HepG2 (cell line): ENCODE measurements around the gene MRPS17. TPM values are rescaled to one million over a fixed set of nuclear protein-coding genes. Genes with fewer than 3 reads are reported as not detected.

Source experiments
- ATAC-seq: fragments of 200-7000 bp; cut with Tn5 transposase; 3 replicates; pipeline ENCODE4 v1.9.1; 2020; ENCODE audit warnings: mild to moderate bottlenecking, moderate library complexity
- BruUV-seq: library from RNA; stranded (reverse); fragments of 400-500 nt; replicated peaks from 2 replicates; lab custom pipeline; 2021; lab: Mats Ljungman, UMichigan
- CTCF ChIA-PET: fragments of 300-600 bp; formaldehyde crosslinking; extraction: SDS; loops from one replicate; lab custom pipeline; 2021; ENCODE audit warnings: low total read pairs, inconsistent platforms, low intra/inter-chr PET ratio; lab: Yijun Ruan, JAX
- POLR2A ChIA-PET: fragments of 350-600 bp; sonication (Branson Sonifier 250); formaldehyde crosslinking; loops from one replicate; lab custom pipeline; 2020; ENCODE audit warnings: antibody characterized with exemption, inconsistent platforms; lab: Yijun Ruan, JAX
- DNase-seq: peaks from one replicate; pipeline ENCODE4 v3.0.0-alpha.2; 2015; ENCODE audit warnings: low spot score
- FAIRE-seq: peaks from 3 replicates; lab custom pipeline; 2011; peaks lifted over from hg19 to GRCh38; lab: Jason Lieb, UNC
- H2AFZ ChIP-seq: one replicate; pipeline ENCODE4 v1.6.1; 2011; ENCODE audit warnings: low read length, inconsistent platforms
- H3K27ac ChIP-seq: fragments of 300-600 bp; 3 replicates; pipeline ENCODE4 v1.8.0; 2011; ENCODE audit warnings: mixed run types, mild to moderate bottlenecking, mixed read lengths, low read length, inconsistent platforms; ENCODE audit not compliant: insufficient read depth; ENCODE audit errors: extremely low read length
- H3K27me3 ChIP-seq, 2 experiments: fragments of 200-600 bp in 1 of 2; 2 replicates in 1 of 2; 3 replicates in 1 of 2; pipeline versions ENCODE4 v1.6.0 to v1.8.0; 2011; ENCODE audit warnings: low read length in 2 of 2, mild to moderate bottlenecking in 2 of 2, moderate library complexity in 2 of 2, inconsistent platforms in 1 of 2; ENCODE audit not compliant: insufficient read depth in 2 of 2, control insufficient read depth in 1 of 2
- H3K36me3 ChIP-seq, 2 experiments: fragments of 200-600 bp in 1 of 2; replicated peaks in 1 of 2; 2 replicates in 1 of 2; 3 replicates in 1 of 2; pipeline versions ENCODE4 v1.5.1 to v1.8.0; 2011; ENCODE audit warnings: low read length in 2 of 2, inconsistent platforms in 1 of 2; ENCODE audit not compliant: insufficient read depth in 2 of 2, control insufficient read depth in 1 of 2
- H3K4me1 ChIP-seq: 2 replicates; pipeline ENCODE4 v1.5.1; 2012; ENCODE audit warnings: low read length, inconsistent platforms; ENCODE audit not compliant: insufficient read depth
- H3K4me2 ChIP-seq: 2 replicates; pipeline ENCODE4 v1.6.0; 2011; ENCODE audit warnings: low read depth, low read length, inconsistent platforms
- H3K4me3 ChIP-seq, 3 experiments: fragments of 200-600 bp in 1 of 3; sonication (generic), shearing (Covaris generic) in 1 of 3; replicated peaks in 1 of 3; 2 replicates each; pipeline ENCODE4 v1.5.1; 2011 to 2016; ENCODE audit warnings: low read length in 3 of 3, inconsistent platforms in 2 of 3, low read depth in 2 of 3, mild to moderate bottlenecking in 2 of 3, control low read depth in 1 of 3, mixed read lengths in 1 of 3; ENCODE audit not compliant: insufficient read depth in 1 of 3
- H3K79me2 ChIP-seq: one replicate; pipeline ENCODE4 v1.6.1; 2011; ENCODE audit warnings: low read length, inconsistent platforms; ENCODE audit not compliant: insufficient read depth
- H3K9ac ChIP-seq: 2 replicates; pipeline ENCODE4 v1.6.0; 2011; ENCODE audit warnings: mild to moderate bottlenecking, low read depth, low read length, inconsistent platforms; ENCODE audit not compliant: insufficient read depth
- H3K9me3 ChIP-seq: 2 replicates; pipeline ENCODE4 v1.5.1; 2012; ENCODE audit warnings: mild to moderate bottlenecking, low read length
- H4K20me1 ChIP-seq: 2 replicates; pipeline ENCODE4 v1.6.0; 2011; ENCODE audit warnings: inconsistent platforms, mild to moderate bottlenecking, low read length, moderate library complexity; ENCODE audit not compliant: insufficient read depth
- CSRNP1 ChIP-seq: sonication (generic); formaldehyde crosslinking; IDR thresholded peaks from 2 replicates; pipeline ENCODE4 v1.8.1; 2023; ENCODE audit warnings: mild to moderate bottlenecking, missing genetic modification reagents
- ZFX ChIP-seq: sonication (generic); formaldehyde crosslinking; IDR thresholded peaks from 2 replicates; pipeline ENCODE4 v1.4.0; 2020; ENCODE audit warnings: mild to moderate bottlenecking, low read depth, missing genetic modification reagents, moderate library complexity
- ZGPAT ChIP-seq: IDR thresholded peaks from 2 replicates; pipeline ENCODE4 v1.6.1; 2016; ENCODE audit warnings: mild to moderate bottlenecking
- ZNF280D ChIP-seq: sonication (generic); formaldehyde crosslinking; IDR thresholded peaks from 2 replicates; pipeline ENCODE4 v1.5.1; 2020; ENCODE audit warnings: mild to moderate bottlenecking, missing genetic modification reagents
- ZNF563 ChIP-seq: sonication (generic); formaldehyde crosslinking; IDR thresholded peaks from 2 replicates; pipeline ENCODE4 v1.8.0; 2022; ENCODE audit warnings: mild to moderate bottlenecking, moderate library complexity, missing genetic modification reagents
- ZNF567 ChIP-seq: sonication (generic); formaldehyde crosslinking; IDR thresholded peaks from 2 replicates; pipeline ENCODE4 v1.8.1; 2023; ENCODE audit warnings: mild to moderate bottlenecking, missing genetic modification reagents, borderline replicate concordance
- ZNF850 ChIP-seq: sonication (generic); formaldehyde crosslinking; conservative IDR thresholded peaks from 2 replicates; pipeline ENCODE4 v1.9.0; 2021; ENCODE audit warnings: mild to moderate bottlenecking, missing genetic modification reagents
- WGBS: methylation state at CpG from one replicate; pipeline ENCODE4 v1.1.6; 2017; ENCODE audit warnings: low lambda C conversion rate; 5-methylcytosine and 5-hydroxymethylcytosine counted together
- in situ Hi-C: cut with HindIII; loops from 2 replicates; pipeline ENCODE4 v1.10.0; 2017; ENCODE audit warnings: low pct_unique_long_range_greater_than_20kb; ENCODE audit not compliant: extremely low pct_ligation_motif_present
- intact Hi-C: fragments of 100-400 bp; cut with micrococcal nuclease; formaldehyde crosslinking; loops from one replicate; pipeline ENCODE4 v1.10.0; 2022; ENCODE audit not compliant: unreplicated experiment
- polyA plus RNA-seq, 8 experiments: library from polyadenylated mRNA; depleted of rRNA in 3 of 8; stranded (reverse) in 7 of 8; unstranded in 1 of 8; fragments of >200 nt; fragmentation: Illumina TruSeq in 4 of 8; extraction: Trizol in 4 of 8; gene quantifications; 2 replicates each; pipeline versions ENCODE4 v1.2.1 to v1.2.3, GENCODE V29; 2011 to 2016; ENCODE audit warnings: low read depth in 4 of 8, missing spikeins in 1 of 8, mixed read lengths in 1 of 8; ENCODE audit not compliant: insufficient read depth in 1 of 8
- total RNA-seq, 5 experiments: library from RNA; depleted of rRNA; stranded (reverse); fragments of >200 nt; fragmentation: Illumina TruSeq; extraction: Trizol; gene quantifications; 2 replicates each; pipeline ENCODE4 v1.2.3, GENCODE V29; 2016; ENCODE audit warnings: low read depth in 1 of 5

The MRPS17 gene
- total and polyA plus RNA-seq, 2 of the 13 experiments (the other 11 are each of a cell fraction or from before 2014, with no cell fraction given): 14.9 to 31.3 TPM

- intact Hi-C loops: no loop called here
- no peaks in the 10 kb centered on the region; a peak in 2 of 5 replicates for H3K27me3 ChIP-seq
- peaks cover 2 to 12% of the 10 kb centered on the region in 2 experiments; a peak in 1 of 5 replicates for H3K36me3 ChIP-seq
- H3K4me2 ChIP-seq: no peak overlapping the region
- H4K20me1 ChIP-seq: no peaks in the 10 kb centered on the region; the same call in 1 of the 2 replicates
- no peak overlapping the region for H3K9ac ChIP-seq
- H3K27ac ChIP-seq: no peak overlapping the region
- DNase-seq: no peak
- CTCF ChIA-PET: no interaction called here
- 92% methylated on average over 11 of the region's 11 CpGs for WGBS
- H3K9me3 ChIP-seq: no peaks in the 10 kb centered on the region
- H3K79me2 ChIP-seq: peaks cover 38% of the 10 kb centered on the region
- no TSS peak for BruUV-seq
- no peak for TF ChIP-seq ZNF563 (CRISPR knock-in tag)
- TF ChIP-seq CSRNP1 (CRISPR knock-in tag): no peak
- no peak for TF ChIP-seq ZFX (CRISPR knock-in tag)
- TF ChIP-seq ZNF850 (CRISPR knock-in tag): no peak
- TF ChIP-seq ZNF567: no peak
- no peak for TF ChIP-seq ZGPAT (CRISPR knock-in tag)
- TF ChIP-seq ZNF280D (CRISPR knock-in tag): no peak
- TF ChIP-seq, all 625 proteins: peak for 0
- POLR2A ChIA-PET: no interaction called here
- ATAC-seq (no peak), FAIRE-seq (no peak)
- in situ Hi-C loops: loop anchor here (25.0 kb wide), 2 partner anchors 207 to 332 kb away; no protein-coding TSS in a partner anchor
- Histone ChIP-seq H2AFZ (no peak overlapping the region), H3K4me1 (peaks cover 19% of the 10 kb centered on the region), H3K4me3 (no peak overlapping the region)
Observed at GRCh38 chr7:55969391-55969790, 17.7 kb downstream of the MRPS17 start.
